ENCODE data around the gene HIPK2. TPM values are rescaled to one million over a fixed set of nuclear protein-coding genes. Genes with fewer than 3 reads are reported as not detected.

The HIPK2 gene
- total RNA-seq, 1 donor: 12.7 TPM

DNA sequence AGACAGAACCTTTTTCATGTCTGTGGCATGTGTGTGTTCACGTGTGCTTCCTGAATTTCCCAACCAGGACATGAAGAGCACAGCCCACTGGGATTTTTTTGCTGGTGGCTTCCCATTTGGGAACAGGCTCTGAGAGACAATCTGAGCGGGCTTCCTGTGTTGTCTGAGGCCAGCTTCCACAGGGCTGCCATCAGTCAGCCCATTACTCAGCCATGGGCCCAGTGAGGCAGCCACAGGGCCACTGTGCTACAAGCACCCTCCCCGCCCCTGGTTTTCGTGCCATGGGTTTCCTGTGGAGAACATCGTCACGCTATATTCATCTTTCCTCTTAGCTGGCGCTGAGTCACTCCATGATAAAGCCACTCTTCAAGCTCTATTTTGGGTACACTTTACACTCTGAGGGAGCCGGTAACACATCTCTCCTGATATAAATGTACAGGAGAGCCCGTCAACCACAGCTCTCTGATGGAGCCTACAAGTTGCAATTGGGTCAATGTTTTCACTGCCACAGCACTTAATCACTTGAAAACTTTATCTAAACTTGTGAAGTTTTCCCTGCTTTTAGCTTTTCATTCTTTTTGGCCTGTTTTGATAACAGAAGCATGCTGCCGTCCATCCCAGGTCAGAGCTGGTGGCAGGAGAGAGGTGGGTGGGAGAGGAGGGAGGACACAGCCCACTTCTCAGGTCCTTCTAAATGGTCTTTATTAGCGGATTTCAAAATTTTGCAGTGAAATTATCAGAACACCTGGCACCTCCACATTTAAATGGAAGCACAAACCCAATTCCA is 96.9 kb downstream of the HIPK2 start:
- Histone ChIP-seq H3K9me3 (ENCODE audit: low read depth, low read length) (no peaks in the 10 kb centered on the region), H3K36me3 (ENCODE audit: insufficient read depth, low read length) (no peaks in the 10 kb centered on the region), H3K4me3 (ENCODE audit: insufficient read depth, low read length) (no peak overlapping the region), H3K27me3 (ENCODE audit: insufficient read depth, low read length) (no peaks in the 10 kb centered on the region), H3K4me2 (ENCODE audit: insufficient read depth, low read length) (peak overlapping the region; percentile 69), H3K27ac (ENCODE audit: low read depth, low read length) (peak overlapping the region; percentile 99), H3K4me1 (ENCODE audit: insufficient read depth, low read length) (peaks cover 57% of the 10 kb centered on the region), H2AFZ (ENCODE audit: low read length) (no peak overlapping the region), H4K20me1 (ENCODE audit: insufficient read depth, low read length) (no peaks in the 10 kb centered on the region), H3K79me2 (ENCODE audit: insufficient read depth, low read length) (peaks cover 39% of the 10 kb centered on the region)
- no peak for TF ChIP-seq CTCF (IDR thresholded peaks at IDR 0.05; ENCODE audit: extremely low read depth, low read depth, low read length)
- DNase-seq (ENCODE audit: insufficient read length, low spot score, missing footprints): peak; percentile 93

- TF ChIP-seq CTCF (IDR thresholded peaks at IDR 0.05; ENCODE audit: extremely low read depth, low read depth, low read length): no peak
- no peaks in the 10 kb centered on the region for H3K36me3 ChIP-seq (ENCODE audit: insufficient read depth, low read length)
- H2AFZ ChIP-seq (ENCODE audit: low read length): no peak overlapping the region
- peak overlapping the region; percentile 10 for H3K4me3 ChIP-seq (ENCODE audit: insufficient read depth, low read length)
- H3K4me2 ChIP-seq (ENCODE audit: insufficient read depth, low read length): peak overlapping the region; percentile 46
- H3K27ac ChIP-seq (ENCODE audit: low read depth, low read length): peak overlapping the region; percentile 99
- no peaks in the 10 kb centered on the region for H3K27me3 ChIP-seq (ENCODE audit: insufficient read depth, low read length)
- peaks cover 36% of the 10 kb centered on the region for H3K79me2 ChIP-seq (ENCODE audit: insufficient read depth, low read length)
- H4K20me1 ChIP-seq (ENCODE audit: insufficient read depth, low read length): no peaks in the 10 kb centered on the region
- peaks cover 65% of the 10 kb centered on the region for H3K4me1 ChIP-seq (ENCODE audit: insufficient read depth, low read length)
- DNase-seq (ENCODE audit: insufficient read length, low spot score, missing footprints): peak; percentile 77
- no peaks in the 10 kb centered on the region for H3K9me3 ChIP-seq (ENCODE audit: low read depth, low read length)
Observed at GRCh38 chr7:139679731-139680594, 97.8 kb downstream of the HIPK2 start.

DNA sequence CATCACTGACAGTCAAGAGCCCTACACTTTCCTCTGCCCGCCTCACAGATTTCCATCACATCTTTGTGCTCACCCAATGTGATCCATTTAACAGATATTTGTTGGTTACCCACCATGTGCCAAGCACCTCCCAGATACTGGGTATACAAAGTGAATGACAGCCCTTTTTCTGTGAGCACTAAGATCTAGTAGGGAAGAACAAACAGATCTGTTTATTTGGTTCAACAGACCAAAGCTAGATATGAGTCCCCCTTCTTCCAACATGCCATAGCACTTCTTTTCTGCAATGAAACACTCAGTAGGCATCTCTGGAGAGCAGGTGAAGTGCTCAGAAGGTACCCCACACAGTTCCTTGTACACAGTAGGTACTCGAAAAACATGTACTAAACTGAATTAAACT is 101.4 kb downstream of the HIPK2 start:
- no peak for TF ChIP-seq CTCF (IDR thresholded peaks at IDR 0.05; ENCODE audit: extremely low read depth, low read depth, low read length)
- Histone ChIP-seq H2AFZ (ENCODE audit: low read length) (no peak overlapping the region), H3K79me2 (ENCODE audit: insufficient read depth, low read length) (peaks cover 52% of the 10 kb centered on the region), H3K4me1 (ENCODE audit: insufficient read depth, low read length) (peaks cover 42% of the 10 kb centered on the region), H3K9me3 (ENCODE audit: low read depth, low read length) (no peaks in the 10 kb centered on the region), H3K27ac (ENCODE audit: low read depth, low read length) (peak overlapping the region; percentile 57), H3K27me3 (ENCODE audit: insufficient read depth, low read length) (no peaks in the 10 kb centered on the region), H3K4me3 (ENCODE audit: insufficient read depth, low read length) (no peak overlapping the region), H3K4me2 (ENCODE audit: insufficient read depth, low read length) (no peak overlapping the region), H4K20me1 (ENCODE audit: insufficient read depth, low read length) (no peaks in the 10 kb centered on the region), H3K36me3 (ENCODE audit: insufficient read depth, low read length) (no peaks in the 10 kb centered on the region)
- no peak for DNase-seq (ENCODE audit: insufficient read length, low spot score, missing footprints)
